Muscle of arm (tissue), 12 donors: ENCODE results near the gene HOXA7. TPM values are rescaled to one million over a fixed set of nuclear protein-coding genes. Genes with fewer than 3 reads are reported as not detected.

Source experiments
- DNase-seq: peaks from one replicate; pipeline ENCODE4 v3.0.0-alpha.2; 2013
- polyA plus RNA-seq, 12 donors: library from polyadenylated mRNA; unstranded; fragments of 120-200 nt; gene quantifications; one replicate each; pipeline ENCODE4 v1.2.1, GENCODE V29; 2013; ENCODE audit not compliant: insufficient read length in 12 of 12

HOXA7 gene
- polyA plus RNA-seq, 12 donors = 12.0 to 26.8 (median 17.3) TPM; not detected in 1

DNA sequence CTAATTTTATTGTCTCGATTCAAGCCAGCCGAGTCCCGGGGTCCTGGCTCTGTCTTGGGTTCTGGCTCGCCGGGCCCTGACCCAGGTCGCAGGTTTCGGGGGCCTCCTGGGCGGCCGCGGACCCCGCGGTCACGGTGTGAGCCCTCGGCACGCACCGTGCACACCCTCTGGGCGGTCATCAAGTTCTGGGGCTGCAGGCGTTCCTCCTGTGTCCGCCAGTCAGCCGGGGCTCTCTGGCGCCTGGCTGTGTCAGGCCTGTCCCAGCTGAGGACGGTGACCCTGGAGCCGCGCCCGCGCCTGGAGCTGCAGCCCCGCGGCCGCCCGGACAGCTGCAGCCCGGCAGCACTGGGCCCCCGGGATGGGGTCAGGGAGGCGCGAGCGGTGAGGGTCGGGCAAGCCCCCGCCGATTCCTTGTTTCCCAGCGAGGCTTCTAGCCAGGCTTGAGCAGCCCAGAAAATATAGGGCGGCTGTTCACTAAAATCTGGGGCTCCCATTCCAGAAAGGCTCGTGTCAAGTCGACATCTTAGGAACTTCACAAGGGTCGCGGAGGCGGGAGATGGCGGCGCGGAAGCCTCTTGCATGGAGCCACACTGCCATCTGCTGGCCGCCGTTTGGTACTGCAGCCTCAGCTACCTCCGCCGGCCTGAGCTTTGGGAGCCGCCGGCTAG lies 4.2 kb upstream of the HOXA7 start:
- peak; percentile 93 for DNase-seq

DNA sequence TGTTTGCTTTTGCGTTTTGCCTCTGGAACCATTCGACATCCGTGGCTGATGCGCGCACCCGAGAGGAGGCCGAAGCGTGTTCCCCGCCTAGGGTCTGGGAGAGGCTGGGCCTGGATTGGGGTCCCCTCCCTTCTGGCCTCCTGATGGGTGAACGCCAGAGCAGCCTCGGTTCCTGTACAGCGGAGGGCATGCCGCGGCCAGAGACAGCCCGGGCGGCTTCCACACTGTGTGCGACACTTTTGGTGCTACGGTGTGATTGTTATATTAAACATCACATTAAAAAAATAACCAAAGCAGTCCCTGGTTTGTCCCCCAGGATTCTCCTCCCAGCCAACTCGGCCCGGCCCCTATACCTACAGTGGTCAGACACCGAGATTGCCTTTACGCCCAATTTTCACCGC lies 3.7 kb upstream of the HOXA7 start:
- no peak for DNase-seq

DNA sequence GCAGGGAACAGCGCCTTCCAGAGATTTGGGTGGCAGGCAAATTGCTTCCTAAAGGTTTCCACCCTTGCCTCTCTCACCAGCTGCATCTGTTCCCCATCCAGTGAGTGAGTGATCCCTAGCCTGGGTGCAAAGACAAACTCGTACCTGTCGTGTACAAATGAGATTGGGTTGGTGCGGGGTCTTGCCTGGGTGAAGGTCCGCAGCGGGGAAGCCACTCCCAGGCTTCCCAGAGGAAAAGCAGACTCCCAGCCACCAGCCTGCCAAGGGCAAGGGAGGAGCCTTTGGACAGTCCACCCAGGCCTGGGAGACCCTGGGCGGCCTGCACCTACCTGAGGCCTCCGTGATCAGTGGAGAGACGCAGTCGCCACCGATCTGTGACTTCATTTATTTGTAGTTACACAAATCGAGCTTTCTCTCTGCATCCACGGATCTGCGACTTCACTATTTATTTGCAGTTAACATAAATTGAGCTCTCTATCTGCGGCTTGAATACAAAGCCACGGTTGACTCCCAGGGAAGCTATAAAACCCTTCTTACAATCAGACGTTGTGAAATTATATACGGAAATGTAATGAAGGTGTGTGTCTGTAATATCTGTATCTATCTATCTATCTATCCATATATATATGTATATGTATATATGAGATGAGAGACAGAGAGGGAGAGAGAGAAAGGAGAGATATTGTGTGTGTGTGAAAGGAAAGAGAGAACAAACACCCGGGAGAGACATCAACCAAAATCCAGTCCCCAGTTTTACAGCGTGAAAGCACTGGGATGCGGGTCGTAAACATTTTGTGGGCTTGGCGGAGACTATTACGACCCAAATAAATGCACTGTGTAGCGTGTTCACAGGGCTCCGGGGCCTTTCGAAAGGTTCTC lies 3.0 kb upstream of the HOXA7 start:
- no peak for DNase-seq

DNA sequence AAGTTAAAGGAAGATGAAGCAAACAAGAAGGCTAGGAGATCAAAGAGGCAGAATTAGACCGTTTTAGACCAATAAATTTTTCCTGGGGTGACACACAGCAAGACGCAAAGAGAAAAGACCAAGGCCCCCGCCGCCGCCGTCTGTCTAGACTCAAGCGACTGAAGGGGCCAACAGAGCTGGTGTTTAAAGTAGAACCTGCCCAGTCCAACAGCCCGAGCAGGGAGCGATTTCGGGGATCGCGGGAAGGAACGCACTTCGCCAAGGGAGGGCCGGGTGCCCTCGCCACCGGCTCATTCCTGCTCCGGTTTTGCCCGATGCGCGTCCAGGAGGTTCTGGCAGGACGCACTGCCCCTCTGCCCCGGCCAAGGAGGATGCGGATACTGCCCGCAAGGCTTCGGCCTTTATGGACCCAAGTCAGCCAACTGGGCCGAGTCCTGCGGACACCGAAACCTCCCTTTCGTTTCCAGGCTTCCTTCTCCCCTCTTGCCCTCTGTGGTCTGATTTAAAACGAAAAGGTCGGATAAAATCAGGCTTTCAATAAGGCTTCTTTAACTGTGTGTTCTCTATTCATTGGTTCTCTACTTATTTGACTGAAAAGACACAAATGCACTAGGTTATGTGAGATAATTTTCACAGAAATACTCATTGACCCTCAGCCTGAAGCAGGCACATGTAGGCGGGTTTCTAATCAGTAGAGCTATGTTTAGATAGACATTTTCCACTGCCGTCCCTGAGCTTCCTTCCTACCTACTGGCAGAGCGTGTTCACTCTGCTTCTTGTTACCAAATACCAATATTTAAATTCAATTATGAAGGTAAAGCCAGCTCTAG lies 2.2 kb upstream of the HOXA7 start:
- no peak for DNase-seq

DNA sequence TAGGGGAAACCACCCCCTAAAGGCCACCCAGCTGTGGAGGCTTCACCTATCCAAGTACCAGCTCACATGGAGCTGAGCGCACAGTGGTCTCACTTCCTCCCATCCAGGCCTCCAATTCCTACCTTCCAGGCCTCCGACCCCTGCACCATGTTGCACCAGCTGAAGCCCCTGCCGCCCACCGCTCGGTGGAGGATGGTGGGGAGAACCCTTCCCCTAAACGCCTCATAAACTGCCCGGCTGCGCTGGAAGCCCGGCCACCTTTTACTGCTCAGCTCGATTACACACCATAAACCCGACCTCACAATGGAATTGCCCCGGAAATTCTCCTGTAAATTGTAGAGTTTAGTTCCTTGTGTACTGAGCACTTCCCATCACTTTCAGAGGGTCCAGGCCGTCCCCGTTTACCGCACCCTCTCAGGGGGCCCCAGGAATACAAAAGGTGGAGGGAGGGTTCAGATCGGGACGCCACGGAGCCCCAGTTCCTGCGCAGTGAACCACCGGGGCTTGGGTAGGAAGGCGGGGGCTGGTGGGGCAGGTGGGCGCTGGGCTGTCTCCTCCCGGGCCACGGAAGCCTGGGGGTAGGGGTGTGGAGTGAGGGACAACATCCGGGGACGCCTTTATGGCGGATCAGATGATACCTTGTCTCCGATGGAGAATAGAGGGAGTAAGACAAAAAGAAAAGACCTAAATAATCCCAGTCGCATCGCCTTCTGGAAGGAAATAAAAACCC lies 1.4 kb upstream of the HOXA7 start:
- DNase-seq = no peak

DNA sequence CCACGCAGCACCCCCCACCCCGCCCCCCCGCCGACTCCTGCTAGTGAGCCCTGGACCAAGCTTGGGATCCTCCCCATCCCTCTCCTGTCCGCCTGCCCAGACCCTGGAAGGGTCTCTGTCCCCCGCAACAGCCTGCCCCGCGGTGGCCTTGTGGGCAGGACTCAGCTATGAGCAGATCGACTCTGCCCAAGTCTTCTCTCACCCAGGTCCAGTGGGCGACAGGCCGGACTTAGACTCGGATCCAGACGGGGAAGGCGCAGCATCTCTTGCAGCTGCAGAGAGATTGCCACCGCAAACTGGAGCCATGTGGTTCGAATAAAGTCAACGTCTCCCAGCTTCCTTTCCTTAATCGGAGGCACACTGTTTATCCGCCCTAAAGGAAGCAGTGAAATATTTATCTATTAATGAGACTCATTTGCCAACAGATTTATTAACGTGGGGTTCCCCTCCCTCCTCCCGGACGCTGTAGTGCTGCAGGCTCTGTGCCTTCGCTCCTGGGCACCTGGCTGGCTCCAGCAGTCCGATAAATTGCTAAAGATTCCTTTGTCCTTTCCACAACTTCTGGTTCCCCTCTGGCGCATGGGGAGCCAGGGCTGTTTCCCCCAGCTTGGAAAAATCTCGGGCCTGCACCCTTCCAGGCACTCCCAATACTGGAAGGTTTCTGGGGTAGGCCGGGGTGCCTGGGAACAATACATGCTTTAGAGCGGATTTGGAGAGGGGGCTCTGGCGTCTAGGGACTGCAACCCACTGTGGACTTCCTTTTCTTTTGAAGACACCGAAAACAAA lies 634 bp upstream of the HOXA7 start:
- DNase-seq = no peak

DNA sequence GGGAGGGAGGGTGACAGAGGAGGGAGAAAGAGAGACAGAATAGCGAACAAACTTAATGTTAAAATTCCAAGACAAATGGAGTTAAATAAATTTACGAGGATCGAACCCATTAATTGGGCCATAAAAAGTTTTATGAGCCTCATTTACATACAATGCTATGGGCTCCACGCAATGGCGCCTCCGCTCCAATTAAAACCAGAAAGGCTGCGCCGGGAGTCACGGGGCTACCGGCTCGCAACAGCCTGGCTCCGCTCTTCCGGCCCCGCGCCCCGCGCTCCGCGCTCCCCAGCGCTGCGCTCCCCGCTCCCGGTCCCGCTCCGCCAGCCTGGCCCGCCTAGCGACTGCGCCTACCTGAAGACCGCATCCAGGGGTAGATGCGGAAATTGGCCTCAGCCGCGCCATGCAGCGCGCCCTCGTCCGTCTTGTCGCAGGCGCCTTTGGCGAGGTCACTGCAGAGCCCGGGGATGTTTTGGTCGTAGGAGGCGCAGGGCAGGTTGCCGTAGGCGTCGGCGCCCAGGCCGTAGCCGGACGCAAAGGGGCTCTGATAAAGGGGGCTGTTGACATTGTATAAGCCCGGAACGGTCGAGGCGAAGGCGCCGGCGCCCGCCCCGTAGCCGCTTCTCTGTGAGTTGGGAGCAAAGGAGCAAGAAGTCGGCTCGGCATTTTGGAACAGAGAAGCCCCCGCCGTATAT lies 513 bp downstream of the HOXA7 start:
- no peak for DNase-seq

DNA sequence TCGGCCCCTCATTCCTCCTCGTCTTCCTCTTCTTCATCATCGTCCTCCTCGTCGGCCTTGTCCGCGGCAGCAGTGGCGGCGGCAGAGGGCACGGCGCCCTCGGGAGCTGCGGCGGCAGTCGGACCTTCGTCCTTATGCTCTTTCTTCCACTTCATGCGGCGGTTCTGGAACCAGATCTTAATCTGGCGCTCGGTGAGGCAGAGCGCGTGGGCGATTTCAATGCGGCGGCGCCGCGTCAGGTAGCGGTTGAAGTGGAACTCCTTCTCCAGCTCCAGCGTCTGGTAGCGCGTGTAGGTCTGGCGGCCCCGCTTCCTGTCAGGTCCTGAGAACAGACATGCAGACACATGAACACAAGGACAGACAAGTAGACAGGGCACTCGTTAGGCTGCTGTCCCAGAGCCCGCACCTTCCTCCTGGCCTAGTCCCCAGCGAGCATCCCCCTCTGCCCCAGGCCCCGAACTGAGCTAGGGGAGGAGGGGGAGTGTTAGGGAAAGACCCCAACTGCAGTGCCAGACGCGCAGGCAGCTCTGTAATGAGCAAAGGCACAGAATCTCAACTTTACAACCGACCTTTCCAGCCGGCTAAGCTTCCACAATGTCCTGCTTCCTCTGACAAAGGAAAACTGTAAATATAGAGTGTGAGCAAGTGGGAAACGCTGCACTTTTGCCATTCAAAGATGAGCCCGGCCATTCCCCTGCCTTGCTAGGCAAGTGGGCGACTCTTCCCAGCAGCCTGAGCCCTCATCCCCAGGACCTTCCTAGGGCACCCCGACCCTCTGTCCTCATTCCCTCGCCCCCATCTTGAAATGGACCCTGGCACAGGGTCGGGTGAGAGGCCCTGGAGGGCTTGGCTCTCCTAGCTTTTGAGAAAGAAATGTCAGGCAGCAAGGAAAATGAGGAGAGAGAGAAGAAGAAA lies 1.3 kb downstream of the HOXA7 start:
- DNase-seq = no peak

DNA sequence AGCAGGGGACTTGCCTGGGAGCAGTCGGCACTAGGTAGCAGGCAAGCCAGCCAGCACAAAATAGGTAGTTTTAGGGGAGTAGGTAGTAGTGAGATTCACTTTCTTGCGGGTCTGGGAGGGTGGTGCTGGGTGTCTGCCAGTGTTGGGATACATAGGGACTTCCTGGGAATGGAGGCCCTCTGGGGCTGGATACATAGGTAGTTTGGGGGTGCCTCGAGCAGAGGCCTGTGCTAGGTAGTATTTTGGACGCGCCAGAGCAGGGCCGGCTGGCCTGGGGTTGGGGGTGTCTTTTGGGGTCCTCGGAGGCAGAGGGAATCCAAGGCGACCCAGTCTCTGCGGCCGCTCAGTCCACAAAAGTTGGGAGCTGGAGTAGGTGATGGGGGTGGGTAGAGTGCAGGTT lies 2.1 kb downstream of the HOXA7 start:
- no peak for DNase-seq

DNA sequence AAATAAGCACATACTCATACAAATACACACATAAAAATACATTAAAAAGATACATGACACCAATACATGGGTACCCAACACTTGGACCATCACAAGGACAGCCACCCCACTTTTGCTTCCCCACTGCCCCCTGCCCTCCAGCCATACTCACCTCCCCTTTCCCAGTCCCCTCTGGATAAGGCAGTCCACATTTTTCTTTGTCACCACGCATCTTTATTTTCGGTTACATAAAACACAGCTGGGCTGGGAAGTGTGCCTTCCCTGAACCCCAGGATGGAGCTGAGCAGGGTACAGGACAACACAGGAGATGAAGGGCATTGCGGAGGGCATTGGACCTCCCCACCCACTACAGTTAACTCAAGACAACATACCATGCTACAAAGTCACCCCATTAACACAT lies 2.9 kb downstream of the HOXA7 start:
- DNase-seq = no peak

DNA sequence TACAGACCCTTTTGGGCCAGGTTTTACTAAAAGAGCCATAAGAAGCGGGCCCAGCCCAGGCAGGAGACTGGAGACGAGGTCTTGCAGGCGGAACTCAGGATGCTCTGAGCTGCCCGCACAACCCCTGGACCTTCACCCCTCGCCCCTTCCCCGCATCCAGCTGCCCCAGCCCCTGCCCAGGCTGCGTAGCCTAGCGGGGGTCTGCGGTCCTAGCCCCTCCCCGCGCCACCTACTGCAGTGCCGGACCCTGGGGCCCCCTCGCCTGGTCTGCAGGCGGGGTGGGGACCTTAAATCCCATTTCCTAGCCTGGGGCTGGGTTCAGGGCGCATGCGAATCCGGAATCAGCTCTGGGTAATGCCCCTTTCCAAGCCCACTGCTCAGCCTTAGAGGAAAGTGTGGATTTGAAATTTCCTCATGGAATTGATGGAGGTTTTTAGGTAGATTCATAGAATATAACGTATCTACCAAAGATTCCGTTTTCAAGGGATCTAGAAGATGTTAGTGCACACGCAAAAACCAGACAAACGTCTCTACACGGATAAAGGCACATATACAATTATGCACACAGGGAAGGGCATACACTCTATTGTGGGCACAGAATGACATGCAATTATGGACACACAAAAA lies 3.5 kb downstream of the HOXA7 start:
- DNase-seq = no peak

DNA sequence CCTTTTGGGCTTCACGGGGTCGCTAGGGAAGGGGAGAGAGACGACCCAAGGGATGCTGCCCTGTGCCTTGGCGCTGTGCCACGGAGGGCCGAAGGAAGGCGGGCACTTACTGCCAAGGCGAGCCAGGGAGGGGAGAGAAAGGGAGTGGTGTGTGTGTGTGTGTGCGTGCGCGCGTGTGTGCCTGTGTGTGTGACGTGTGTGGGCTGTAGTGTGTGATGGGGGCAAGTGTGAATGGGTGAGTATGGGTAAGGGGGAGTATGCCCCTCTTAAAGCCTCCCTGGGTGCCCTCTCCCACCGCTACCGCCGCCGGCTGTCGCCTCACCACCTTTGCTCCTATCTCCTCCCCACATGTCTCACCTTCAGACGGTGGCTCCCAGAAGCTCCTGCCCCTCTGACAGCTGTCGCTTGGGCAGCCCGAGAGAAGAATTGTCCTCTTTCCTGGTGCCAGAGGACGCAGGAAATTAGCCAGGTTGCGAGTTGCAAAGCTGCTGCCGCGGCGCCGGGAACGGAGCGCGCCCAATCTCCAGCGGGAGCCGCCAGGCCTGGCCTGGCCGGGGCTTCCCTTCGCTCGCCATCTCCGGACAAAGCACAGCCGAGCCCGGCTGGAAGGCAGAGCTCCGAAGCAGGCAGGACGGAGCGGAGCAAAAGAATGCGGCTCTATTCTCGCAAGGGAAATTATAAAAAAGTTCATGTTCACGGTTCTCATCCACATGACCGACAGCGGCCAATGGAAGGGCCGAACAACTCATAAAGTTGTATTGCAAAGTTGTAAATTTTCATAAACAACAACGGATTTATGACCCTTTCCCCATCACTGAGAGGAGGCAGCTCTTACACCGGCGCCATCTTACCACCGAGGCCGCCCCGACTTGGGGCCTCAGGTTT lies 4.3 kb downstream of the HOXA7 start, which contains the start of gene HOXA3:
TSS of gene HOXA3 (minus strand) at position 653 of the 885 bp plus-strand sequence. CDS start 41,943 bp downstream, outside the sequence.
- DNase-seq = peak; percentile 44

DNA sequence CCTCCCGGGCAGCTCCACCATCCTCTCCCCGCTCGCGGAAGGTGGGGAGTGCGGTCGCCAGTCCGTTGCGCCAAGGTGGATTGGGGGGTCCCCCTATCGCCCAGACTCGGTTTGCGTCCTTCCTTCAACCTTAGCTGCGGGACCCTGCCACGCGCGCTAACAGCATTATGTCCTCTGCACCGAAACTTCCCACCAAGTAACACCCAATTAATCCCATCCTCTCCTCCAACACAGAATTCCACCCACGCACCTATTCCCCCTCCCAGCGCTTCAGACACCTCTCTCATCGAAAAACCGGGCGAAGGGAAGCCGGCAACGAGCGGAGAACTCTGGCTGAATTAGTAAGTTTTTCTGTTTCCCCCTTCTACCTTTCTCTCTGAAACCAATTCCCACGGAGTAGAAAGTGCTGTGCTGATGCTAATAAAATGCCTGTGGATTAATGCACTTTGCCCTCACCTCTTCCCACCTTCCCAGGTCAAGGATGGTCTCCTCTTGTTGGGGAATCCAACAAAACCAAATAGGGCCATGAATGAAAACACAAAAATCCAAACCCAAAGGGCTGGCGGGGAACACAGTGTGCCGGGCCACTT lies 5.0 kb downstream of the HOXA7 start:
- no peak for DNase-seq

DNA sequence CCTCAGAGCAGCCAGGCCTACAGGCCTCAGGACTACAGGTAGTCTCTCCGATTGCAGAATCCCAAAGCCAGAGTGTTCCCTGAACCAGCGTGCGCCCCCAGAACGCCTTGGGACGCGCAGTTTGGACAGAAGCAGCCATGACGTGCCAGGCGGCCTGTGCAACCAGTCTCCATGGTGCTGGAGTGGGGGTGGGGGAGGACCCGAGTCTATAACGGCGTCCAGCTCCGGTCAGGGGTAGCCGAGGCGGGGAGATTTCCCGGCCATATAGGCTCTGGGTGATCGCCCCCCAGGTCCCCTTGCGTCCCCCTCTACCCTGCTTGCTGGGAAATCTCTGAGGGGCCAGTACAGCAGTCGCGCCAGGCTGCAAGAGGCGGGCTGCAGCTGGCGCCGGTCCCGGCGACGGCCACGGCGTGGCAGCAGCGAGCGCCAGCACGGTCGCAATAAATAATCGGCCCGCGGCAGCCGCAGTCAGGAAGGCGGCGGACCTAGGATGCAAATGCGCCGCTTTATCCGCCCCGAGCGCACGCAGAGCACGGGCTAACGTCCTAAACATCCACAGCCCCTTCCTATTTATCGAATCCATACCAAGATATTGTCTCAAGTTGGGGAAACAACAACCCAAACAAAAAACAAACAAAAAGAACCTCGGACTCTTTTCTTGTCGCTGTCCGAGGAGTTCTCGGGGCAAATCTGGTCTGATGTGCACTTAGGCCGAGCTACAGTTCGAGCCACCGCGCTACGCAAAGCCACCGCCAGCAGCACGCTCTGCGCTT lies 5.7 kb downstream of the HOXA7 start:
- peak; percentile 86 for DNase-seq

DNA sequence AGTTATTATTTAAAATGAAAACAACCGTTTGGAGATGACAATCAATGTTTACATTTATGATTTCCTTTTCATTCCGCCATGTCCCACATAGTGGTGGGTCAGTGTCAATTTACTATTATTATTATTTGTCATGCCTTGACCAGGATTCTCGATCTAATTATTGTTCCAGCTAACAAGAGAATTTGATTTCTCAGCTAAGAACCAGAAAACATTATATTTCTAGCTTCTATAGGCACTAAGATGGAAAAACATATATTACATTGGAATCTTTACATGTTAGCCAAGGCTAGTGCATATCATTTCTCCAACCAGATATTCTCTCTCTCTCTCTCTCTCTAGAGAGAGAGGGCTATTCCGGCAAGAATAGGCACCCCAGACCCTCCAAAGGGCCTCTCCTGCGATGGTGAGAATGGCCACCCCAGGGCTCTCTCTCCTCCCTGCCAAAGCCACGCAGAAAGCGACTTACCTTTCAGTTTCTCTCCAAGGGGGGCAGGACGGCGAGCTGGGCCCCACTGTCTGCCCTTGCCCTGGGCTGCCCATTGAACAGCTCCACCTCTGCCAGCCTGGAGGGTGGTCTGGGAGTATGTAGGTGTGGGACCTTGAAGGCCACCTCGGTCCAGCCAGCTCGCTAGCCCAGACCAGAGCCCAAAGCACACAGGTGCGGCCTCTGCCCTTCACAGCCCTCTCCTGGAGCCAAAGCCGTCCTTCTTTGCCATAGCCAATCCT lies 6.5 kb downstream of the HOXA7 start:
- no peak for DNase-seq
